HG03045 (cell line): ENCODE measurements around the gene TAGLN3.
A peak's percentile ranks its signal among the peaks of the same experiment; 100 is the strongest.

ENCODE experiments used
- ATAC-seq: cut with Tn5 transposase; IDR thresholded peaks from one replicate; pipeline ENCODE4 v1.9.1; 2021; ENCODE audit warnings: mild to moderate bottlenecking, moderate library complexity; ENCODE audit not compliant: unreplicated experiment

The TAGLN3 gene

GRCh38 chr3:111976254-111976653 lies 22.5 kb upstream of the TAGLN3 start:
- ATAC-seq, result no peak

GRCh38 chr3:111978583-111979433 lies 19.9 kb upstream of the TAGLN3 start, which contains the start of gene ABHD10:
Gene ABHD10, plus strand, starts transcription at chr3:111979026. Its CDS starts 36 bp downstream, at chr3:111979062.
- ATAC-seq, result peak; percentile 97

- peak; percentile 33 for ATAC-seq
These were observed 19.2 kb upstream of the TAGLN3 start for GRCh38 chr3:111979434-111980038.

- no peak for ATAC-seq
These were observed 17.8 kb upstream of the TAGLN3 start for GRCh38 chr3:111980716-111981456.

- no peak for ATAC-seq
These were observed 17.3 kb upstream of the TAGLN3 start for GRCh38 chr3:111981457-111981763.

DNA sequence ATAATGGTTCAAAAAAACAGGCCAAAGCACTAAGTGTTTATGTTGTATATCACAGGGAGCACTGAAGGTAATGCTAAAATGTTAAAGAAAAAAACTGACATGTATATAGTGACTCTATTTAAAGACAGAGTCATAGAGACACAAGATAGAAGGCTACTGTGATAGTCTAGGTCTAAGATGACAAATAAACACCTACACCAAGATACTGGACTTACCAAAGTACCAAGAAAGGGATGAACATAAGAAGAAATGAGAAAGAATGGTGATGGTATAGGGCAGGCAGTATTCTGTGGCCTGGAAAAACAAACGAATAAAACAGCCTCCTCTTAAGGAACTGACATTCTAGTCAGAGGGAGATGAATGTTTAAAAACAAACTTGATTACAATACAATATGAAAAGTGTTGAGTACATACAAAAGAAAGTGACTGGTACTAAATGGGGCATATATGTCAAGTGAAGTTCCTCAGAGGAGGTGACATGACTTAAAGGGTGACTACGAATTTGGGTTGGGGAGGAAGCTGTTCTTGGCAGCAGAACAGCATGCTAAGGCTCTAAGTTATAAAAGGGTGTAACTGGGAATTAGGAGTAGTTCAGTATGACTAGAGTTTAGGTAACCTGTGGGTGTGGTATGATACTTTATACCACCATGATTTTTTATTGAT lies 14.0 kb upstream of the TAGLN3 start:
- no peak for ATAC-seq

- ATAC-seq, result no peak
These were observed 11.9 kb upstream of the TAGLN3 start for GRCh38 chr3:111986800-111987199.

DNA sequence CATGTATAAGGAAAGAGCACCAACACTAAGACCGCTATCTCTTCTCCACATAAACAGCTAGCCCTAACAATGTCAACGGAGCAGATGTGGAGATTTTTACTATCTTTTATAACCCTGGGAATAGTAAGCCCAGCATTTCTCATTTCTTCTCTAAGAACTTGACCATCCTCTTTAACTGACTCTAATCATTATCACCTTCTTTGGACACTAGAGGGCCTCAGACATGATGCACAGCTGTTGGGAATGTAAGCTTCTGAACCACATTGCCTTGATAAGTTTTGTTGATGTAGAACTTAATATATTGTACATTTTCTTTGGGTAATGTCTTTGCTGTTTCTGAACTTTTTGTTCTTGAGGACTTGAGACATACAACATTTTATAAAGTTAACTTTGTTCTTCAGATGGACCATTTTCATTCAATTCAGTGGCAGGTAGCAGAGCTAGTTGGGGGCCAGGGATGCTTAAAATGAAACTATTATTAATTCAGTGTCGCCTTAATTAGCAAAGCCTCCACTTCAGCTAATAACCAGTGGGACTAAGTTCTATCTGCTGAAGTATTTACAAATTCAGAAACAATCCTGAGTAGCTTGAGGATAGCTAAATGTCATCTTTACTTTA lies 9.6 kb upstream of the TAGLN3 start:
- ATAC-seq, result peak; percentile 84

GRCh38 chr3:111993038-111993437 lies 5.7 kb upstream of the TAGLN3 start:
- ATAC-seq, result no peak

DNA sequence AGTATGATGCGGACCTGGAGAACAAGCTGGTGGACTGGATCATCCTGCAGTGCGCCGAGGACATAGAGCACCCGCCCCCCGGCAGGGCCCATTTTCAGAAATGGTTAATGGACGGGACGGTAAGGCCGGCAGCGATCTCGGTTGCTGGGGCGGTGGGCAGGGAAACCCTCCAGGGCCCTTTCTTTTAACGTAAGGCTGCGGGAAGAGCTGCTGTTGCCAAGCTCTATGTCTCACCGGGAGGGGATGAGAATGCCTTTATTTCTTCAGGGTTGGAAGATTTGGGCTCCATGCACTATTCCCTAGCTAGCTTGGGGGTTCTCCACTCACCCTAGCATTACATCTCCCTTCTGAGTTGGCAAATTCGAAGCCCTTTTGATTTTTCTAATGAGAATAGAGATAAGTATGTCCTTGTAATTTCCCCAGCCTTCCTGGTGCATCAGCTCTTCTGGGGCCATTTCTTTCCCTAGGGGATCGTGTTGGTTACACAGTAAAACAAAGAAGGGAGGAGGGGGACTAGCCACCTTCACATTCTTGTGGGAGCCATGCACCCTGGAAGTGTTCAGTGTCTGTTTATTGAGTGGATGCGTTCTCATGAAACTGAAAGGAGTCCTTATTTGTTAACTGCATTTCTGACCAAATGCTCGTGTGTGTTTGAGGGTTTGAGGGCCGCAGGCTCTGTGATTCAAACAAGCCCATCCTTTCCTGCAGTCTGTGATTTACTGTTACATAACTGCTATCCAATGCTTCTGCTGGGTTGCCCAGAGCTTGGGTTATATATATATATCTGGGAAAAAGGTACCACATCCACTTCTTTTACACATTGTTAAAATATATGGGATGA lies 982 bp downstream of the TAGLN3 start:
- ATAC-seq, result no peak

DNA sequence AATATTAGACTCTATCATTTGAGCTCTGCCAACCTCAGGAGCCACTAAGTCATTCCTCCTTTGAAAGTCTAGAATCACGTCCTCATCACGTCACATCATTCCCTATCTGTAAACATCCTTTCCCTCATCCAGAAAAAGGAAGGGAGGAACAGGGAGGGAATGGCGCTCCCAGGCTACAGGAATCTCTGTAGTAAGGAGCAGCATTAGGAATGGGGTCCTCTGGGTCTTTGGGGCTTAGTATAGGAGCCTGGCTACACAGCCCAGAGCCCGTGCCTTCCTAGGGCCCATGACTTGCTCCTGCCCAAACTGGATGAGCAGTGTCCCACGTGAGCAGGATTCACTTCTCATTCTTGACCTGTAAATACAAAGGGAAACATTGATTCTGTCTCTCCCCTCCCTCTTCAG lies 1.6 kb downstream of the TAGLN3 start:
- ATAC-seq, result no peak

DNA sequence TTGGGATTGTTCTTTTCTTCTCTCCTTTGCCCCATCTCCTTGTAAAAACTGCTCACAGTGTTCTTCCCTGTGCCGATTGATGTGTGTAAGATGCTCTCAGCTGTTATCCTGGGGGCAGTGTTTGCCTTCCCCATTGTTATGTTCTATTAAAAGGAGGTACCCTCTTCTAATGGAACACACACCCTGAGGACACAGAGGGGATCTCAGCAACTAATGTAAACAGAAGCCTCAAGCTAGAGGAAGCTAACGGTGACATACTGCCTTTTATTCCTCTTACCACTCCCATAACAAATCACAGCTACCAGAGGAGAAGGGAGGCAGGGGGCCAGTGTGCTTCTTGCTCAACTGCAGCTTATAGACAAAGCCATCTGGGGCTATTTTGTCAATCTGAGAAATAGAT lies 2.2 kb downstream of the TAGLN3 start:
- ATAC-seq, result no peak

GRCh38 chr3:112001526-112001925 lies 2.8 kb downstream of the TAGLN3 start:
- ATAC-seq, result no peak

GRCh38 chr3:112002096-112002971 lies 3.6 kb downstream of the TAGLN3 start:
- ATAC-seq, result no peak

- ATAC-seq, result no peak
These were observed 4.8 kb downstream of the TAGLN3 start for GRCh38 chr3:112003321-112004080.

DNA sequence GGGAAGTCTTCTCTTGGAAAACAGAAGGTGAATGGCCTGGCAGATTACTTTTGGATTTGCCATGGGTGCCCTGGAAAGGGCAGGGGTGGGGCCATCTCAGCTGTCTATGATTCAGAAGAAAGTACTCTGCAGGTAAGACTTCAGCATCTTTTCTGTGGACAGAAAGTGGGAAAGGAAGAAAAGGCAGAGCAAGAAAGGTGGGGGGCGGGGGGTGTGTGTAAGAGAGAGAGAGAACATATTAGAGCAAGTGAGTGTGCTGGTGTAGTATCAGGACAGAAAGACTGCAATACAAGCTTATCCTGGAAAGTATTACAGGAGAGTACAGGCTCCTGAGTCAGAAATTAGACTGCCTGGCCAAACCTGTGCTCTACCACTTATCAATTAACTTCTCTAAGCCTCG lies 5.5 kb downstream of the TAGLN3 start:
- no peak for ATAC-seq

DNA sequence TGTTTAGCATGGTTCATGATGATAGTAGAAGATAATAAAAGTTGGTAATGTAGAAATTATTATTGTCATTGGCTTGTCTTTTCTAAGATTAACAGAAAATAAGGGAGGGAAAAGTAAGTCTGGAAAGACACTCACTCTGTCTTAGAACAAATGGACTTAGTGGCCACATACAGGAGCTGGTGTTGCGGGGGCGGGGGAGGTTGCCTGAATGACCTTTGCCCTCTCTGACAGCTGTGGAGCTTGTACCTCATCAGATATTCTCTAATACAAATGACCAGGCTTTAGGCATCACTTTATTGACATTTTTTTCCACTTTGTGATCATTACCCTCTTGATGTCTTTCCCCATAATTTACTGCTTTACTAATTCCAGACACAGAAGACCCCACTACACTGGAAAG lies 5.9 kb downstream of the TAGLN3 start:
- ATAC-seq, result no peak

DNA sequence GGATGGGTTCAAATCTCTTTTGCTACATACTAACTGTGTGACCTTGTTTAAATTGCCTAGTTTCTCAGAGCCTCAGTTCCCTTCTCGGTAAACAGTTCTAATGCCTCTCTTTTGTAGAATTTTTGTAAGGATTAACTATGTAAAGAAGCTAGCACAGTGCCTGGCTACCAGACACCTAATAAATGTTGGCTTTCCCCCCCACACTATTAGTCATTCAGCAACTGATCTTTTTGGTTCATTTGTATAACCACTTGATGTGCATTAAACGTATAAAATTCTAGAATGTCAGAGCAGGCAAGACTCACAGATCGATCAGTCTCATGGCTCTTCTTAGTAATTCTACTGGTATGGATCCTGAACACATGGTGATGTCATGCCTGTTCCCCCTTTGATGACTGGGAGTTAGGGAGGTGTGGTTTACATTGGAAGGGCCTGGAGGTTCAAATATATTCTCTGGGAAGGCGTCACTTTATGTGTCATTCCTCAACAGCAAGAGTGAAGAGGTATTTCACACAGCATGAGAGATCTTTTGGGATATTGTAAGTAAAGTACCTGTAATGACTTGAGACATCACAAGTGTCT lies 6.5 kb downstream of the TAGLN3 start:
- ATAC-seq, result no peak
